Liver (tissue), 9 donors: Measurements from ENCODE around the gene CCDC91. TPM values are rescaled to one million over a fixed set of nuclear protein-coding genes. Genes with fewer than 3 reads are reported as not detected.

Source experiments
- DNase-seq: peaks from one replicate; pipeline ENCODE4 v3.0.0-alpha.2; 2017; ENCODE audit warnings: low spot score
- H3K27ac ChIP-seq, 2 donors: one replicate each; pipeline ENCODE4 v1.7.0; 2013; ENCODE audit warnings: inconsistent platforms in 2 of 2, low read length in 2 of 2, control low read depth in 1 of 2, low read depth in 1 of 2, mild to moderate bottlenecking in 1 of 2
- H3K27me3 ChIP-seq, 4 donors: one replicate each; pipeline versions ENCODE4 v1.6.1 to v1.7.0; 2013; ENCODE audit warnings: low read length in 3 of 4, inconsistent platforms in 1 of 4, mild to moderate bottlenecking in 1 of 4, moderate library complexity in 1 of 4; ENCODE audit not compliant: control insufficient read depth in 4 of 4, insufficient read depth in 4 of 4
- H3K36me3 ChIP-seq, 4 donors: one replicate each; pipeline versions ENCODE4 v1.6.1 to v1.7.0; 2013; ENCODE audit warnings: low read length in 3 of 4, mild to moderate bottlenecking in 3 of 4, low read depth in 1 of 4, moderate library complexity in 1 of 4; ENCODE audit not compliant: control insufficient read depth in 4 of 4, insufficient read depth in 3 of 4
- H3K4me1 ChIP-seq, 4 donors: one replicate each; pipeline versions ENCODE4 v1.6.1 to v1.7.0; 2013; ENCODE audit warnings: low read length in 3 of 4, mild to moderate bottlenecking in 3 of 4, moderate library complexity in 1 of 4; ENCODE audit not compliant: control insufficient read depth in 4 of 4, insufficient read depth in 4 of 4
- H3K4me3 ChIP-seq, 3 donors: one replicate each; pipeline versions ENCODE4 v1.6.1 to v1.7.0; 2013; ENCODE audit warnings: low read length in 3 of 3, control low read depth in 1 of 3, low read depth in 1 of 3, mild to moderate bottlenecking in 1 of 3
- H3K9ac ChIP-seq, 2 donors: one replicate each; pipeline ENCODE4 v1.7.0; 2013; ENCODE audit warnings: low read length in 2 of 2, mild to moderate bottlenecking in 2 of 2, moderate library complexity in 2 of 2, control low read depth in 1 of 2, low read depth in 1 of 2
- H3K9me3 ChIP-seq, 4 donors: one replicate each; pipeline versions ENCODE4 v1.6.1 to v1.7.0; 2013; ENCODE audit warnings: low read length in 3 of 4; ENCODE audit not compliant: control insufficient read depth in 4 of 4
- CTCF ChIP-seq: fragments of 150-350 bp; IDR thresholded peaks from 2 replicates; pipeline ENCODE4 v1.5.1; 2017; ENCODE audit warnings: improper control_type of control experiment, low read depth, low read length; ENCODE audit not compliant: missing input control
- FOXA1 ChIP-seq: IDR thresholded peaks from 2 replicates; pipeline ENCODE4 v1.6.1; 2016; ENCODE audit warnings: antibody characterized with exemption
- FOXA2 ChIP-seq: IDR thresholded peaks from 2 replicates; pipeline ENCODE4 v1.6.1; 2016; ENCODE audit warnings: antibody characterized with exemption
- GABPA ChIP-seq, 2 donors: IDR thresholded peaks in 1 of 2; conservative IDR thresholded peaks in 1 of 2; 2 replicates each; pipeline ENCODE4 v1.6.1; 2016; ENCODE audit warnings: antibody characterized with exemption in 2 of 2, mild to moderate bottlenecking in 1 of 2, moderate library complexity in 1 of 2
- HNF4A ChIP-seq, 2 donors: conservative IDR thresholded peaks; 2 replicates each; pipeline ENCODE4 v1.6.1; 2016; ENCODE audit warnings: antibody characterized with exemption in 2 of 2, mild to moderate bottlenecking in 2 of 2
- HNF4G ChIP-seq: IDR thresholded peaks from 2 replicates; pipeline ENCODE4 v1.6.1; 2016; ENCODE audit warnings: antibody characterized with exemption
- MAX ChIP-seq: IDR thresholded peaks from 2 replicates; pipeline ENCODE4 v1.6.1; 2016; ENCODE audit warnings: antibody characterized with exemption
- NR2F2 ChIP-seq: IDR thresholded peaks from 2 replicates; pipeline ENCODE4 v1.6.1; 2016; ENCODE audit warnings: antibody characterized with exemption
- RXRA ChIP-seq, 2 donors: IDR thresholded peaks; 2 replicates each; pipeline ENCODE4 v1.6.1; 2017 to 2018; ENCODE audit warnings: antibody characterized with exemption in 2 of 2, mild to moderate bottlenecking in 1 of 2
- SP1 ChIP-seq: IDR thresholded peaks from 2 replicates; pipeline ENCODE4 v1.6.1; 2018; ENCODE audit warnings: antibody characterized with exemption, mild to moderate bottlenecking
- TAF1 ChIP-seq: conservative IDR thresholded peaks from 2 replicates; pipeline ENCODE4 v1.6.1; 2016; ENCODE audit warnings: antibody characterized with exemption, mild to moderate bottlenecking
- YY1 ChIP-seq: IDR thresholded peaks from 2 replicates; pipeline ENCODE4 v1.6.1; 2016; ENCODE audit warnings: antibody characterized with exemption, mild to moderate bottlenecking
- ZBTB33 ChIP-seq: IDR thresholded peaks from 2 replicates; pipeline ENCODE4 v1.6.1; 2016; ENCODE audit warnings: antibody characterized with exemption
- WGBS: extraction: QIAGEN DNeasy Blood & Tissue Kit; methylation state at CpG from one replicate; pipeline ENCODE4 v1.1.7; 2013; 5-methylcytosine and 5-hydroxymethylcytosine counted together
- polyA plus RNA-seq, 2 donors: library from polyadenylated mRNA; stranded (reverse) in 1 of 2; unstranded in 1 of 2; fragments of 200-250 nt in 1 of 2; fragments of >200 nt in 1 of 2; fragmentation: Nextera tagmentation in 1 of 2; extraction: Ambion mirVana in 1 of 2; gene quantifications; one replicate each; pipeline versions ENCODE4 v1.2.1 to v1.2.3, GENCODE V29; 2013 to 2015
- total RNA-seq, 2 donors: library from RNA; depleted of rRNA; stranded (reverse); fragments of >200 nt; gene quantifications; one replicate each; pipeline ENCODE4 v1.2.3, GENCODE V29; 2014
- TF ChIP-seq, protein P1 (sequence below): IDR thresholded peaks from 2 replicates; pipeline ENCODE4 v1.6.1; 2016; ENCODE audit warnings: antibody characterized with exemption
- TF ChIP-seq, protein P2 (sequence below): IDR thresholded peaks from 2 replicates; pipeline ENCODE4 v1.6.1; 2016; ENCODE audit warnings: antibody characterized with exemption, mild to moderate bottlenecking
- donor health status: healthy.
- donor health status: healthy.
- donor health status: healthy.
- donor health status: healthy.
- donor health status: healthy.

CCDC91 gene
- total and polyA plus RNA-seq, 4 donors, result 8.4 to 29.0 (median 15.1) TPM

DNA sequence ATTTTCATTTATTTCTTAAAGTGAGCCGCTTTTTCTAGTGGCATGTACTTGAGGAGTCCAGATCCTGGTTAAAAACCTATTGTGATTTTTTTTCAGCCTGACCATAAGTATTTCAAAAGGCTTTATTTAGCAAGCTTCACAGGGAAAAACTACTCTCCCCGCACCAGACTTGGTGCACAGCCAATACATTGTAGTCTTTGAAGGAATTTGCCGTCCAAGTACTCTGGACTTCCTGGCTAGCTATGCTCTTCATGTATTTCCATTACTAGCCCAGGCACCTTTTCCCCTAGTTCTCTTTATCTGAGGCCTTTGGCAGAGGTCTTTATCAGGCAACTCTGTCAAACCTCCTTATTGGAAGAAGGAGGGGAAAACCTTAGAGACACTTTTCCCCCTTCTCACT lies 234.7 kb downstream of the CCDC91 start:
- Histone ChIP-seq H3K27me3 (no peaks in the 10 kb centered on the region), H3K9me3 (no peaks in the 10 kb centered on the region), H3K36me3 (no peaks in the 10 kb centered on the region), H3K27ac (no peak overlapping the region), H3K4me3 (no peak overlapping the region), H3K4me1 (no peaks in the 10 kb centered on the region), H3K9ac (no peak overlapping the region)
- TF ChIP-seq TAF1, result no peak
- TF ChIP-seq, protein P1, sequence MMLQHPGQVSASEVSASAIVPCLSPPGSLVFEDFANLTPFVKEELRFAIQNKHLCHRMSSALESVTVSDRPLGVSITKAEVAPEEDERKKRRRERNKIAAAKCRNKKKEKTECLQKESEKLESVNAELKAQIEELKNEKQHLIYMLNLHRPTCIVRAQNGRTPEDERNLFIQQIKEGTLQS, result no peak
- TF ChIP-seq GABPA (IDR thresholded peaks at IDR 0.05 in 1 of 2, conservative IDR thresholded peaks at IDR 0.05 in 1 of 2), result no peak
- no peak for TF ChIP-seq NR2F2
- no peak for TF ChIP-seq HNF4A (conservative IDR thresholded peaks at IDR 0.05)
- TF ChIP-seq, protein P2, sequence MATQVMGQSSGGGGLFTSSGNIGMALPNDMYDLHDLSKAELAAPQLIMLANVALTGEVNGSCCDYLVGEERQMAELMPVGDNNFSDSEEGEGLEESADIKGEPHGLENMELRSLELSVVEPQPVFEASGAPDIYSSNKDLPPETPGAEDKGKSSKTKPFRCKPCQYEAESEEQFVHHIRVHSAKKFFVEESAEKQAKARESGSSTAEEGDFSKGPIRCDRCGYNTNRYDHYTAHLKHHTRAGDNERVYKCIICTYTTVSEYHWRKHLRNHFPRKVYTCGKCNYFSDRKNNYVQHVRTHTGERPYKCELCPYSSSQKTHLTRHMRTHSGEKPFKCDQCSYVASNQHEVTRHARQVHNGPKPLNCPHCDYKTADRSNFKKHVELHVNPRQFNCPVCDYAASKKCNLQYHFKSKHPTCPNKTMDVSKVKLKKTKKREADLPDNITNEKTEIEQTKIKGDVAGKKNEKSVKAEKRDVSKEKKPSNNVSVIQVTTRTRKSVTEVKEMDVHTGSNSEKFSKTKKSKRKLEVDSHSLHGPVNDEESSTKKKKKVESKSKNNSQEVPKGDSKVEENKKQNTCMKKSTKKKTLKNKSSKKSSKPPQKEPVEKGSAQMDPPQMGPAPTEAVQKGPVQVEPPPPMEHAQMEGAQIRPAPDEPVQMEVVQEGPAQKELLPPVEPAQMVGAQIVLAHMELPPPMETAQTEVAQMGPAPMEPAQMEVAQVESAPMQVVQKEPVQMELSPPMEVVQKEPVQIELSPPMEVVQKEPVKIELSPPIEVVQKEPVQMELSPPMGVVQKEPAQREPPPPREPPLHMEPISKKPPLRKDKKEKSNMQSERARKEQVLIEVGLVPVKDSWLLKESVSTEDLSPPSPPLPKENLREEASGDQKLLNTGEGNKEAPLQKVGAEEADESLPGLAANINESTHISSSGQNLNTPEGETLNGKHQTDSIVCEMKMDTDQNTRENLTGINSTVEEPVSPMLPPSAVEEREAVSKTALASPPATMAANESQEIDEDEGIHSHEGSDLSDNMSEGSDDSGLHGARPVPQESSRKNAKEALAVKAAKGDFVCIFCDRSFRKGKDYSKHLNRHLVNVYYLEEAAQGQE, result no peak
- no peak for TF ChIP-seq FOXA2
- TF ChIP-seq RXRA (IDR thresholded peaks at IDR 0.05), result no peak
- TF ChIP-seq CTCF, result no peak
- no peak for TF ChIP-seq MAX
- no peak for TF ChIP-seq ZBTB33
- no peak for TF ChIP-seq FOXA1
- no peak for TF ChIP-seq YY1
- DNase-seq, result no peak
- WGBS, result 71% methylated on average over 3 of the region's 3 CpGs

DNA sequence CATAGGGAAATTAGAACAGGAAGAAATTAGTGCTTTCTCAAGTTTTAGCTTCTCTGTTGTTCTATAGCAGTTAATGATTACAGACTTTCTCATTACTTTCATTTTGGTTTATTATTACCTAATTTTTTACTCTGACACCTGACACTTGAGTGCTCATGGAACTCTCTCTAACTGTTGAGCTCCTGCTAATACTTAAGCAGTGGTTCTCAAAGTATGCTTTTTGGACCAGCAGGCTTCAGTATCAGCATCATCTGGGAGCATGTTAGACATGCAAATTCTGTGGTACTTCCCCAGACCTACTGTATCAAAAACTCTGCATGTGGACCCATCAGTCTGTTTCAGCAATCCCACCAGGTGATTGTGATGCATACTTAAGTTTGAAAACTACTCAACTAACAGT lies 235.3 kb downstream of the CCDC91 start:
- H3K4me3 ChIP-seq, result no peak overlapping the region
- H3K9ac ChIP-seq, result no peak overlapping the region
- H3K9me3 ChIP-seq, result no peaks in the 10 kb centered on the region
- no peak for DNase-seq
- no peaks in the 10 kb centered on the region for H3K36me3 ChIP-seq
- H3K4me1 ChIP-seq, result no peaks in the 10 kb centered on the region
- no peaks in the 10 kb centered on the region for H3K27me3 ChIP-seq
- no peak overlapping the region for H3K27ac ChIP-seq
- TF ChIP-seq RXRA (IDR thresholded peaks at IDR 0.05) (no peak), TAF1 (no peak), SP1 (no peak), GABPA (IDR thresholded peaks at IDR 0.05 in 1 of 2, conservative IDR thresholded peaks at IDR 0.05 in 1 of 2) (no peak), HNF4G (no peak), MAX (no peak), FOXA1 (no peak), CTCF (no peak), FOXA2 (no peak), YY1 (no peak), HNF4A (conservative IDR thresholded peaks at IDR 0.05) (no peak), ZBTB33 (no peak), NR2F2 (no peak)
- TF ChIP-seq, protein P1, result no peak
